H1 (cell line): ENCODE measurements around the gene API5. TPM values are rescaled to one million over a fixed set of nuclear protein-coding genes. Genes with fewer than 3 reads are reported as not detected.
A peak's percentile ranks its signal among the peaks of the same experiment; 100 is the strongest.

Experiments
- CTCF ChIA-PET: fragments of 300-600 bp; sonication (Branson Sonifier 250); formaldehyde crosslinking; loops from one replicate; lab custom pipeline; 2021; ENCODE audit not compliant: partially characterized antibody; lab: Charles Lee
- POLR2A ChIA-PET: fragments of 300-600 bp; sonication (Branson Sonifier 250); formaldehyde crosslinking; loops from one replicate; lab custom pipeline; 2021; ENCODE audit warnings: inconsistent platforms; ENCODE audit not compliant: partially characterized antibody; lab: Charles Lee
- DNase-seq, 2 experiments: peaks; one replicate each; pipeline versions ENCODE4 v3.0.0 to v3.0.0-alpha.2; 2010 to 2022; ENCODE audit warnings: low spot score in 2 of 2, low read depth in 1 of 2, mixed read lengths in 1 of 2
- FAIRE-seq: peaks from 2 replicates; lab custom pipeline; 2011; peaks lifted over from hg19 to GRCh38; lab: Jason Lieb, UNC
- H2AFZ ChIP-seq: 2 replicates; pipeline ENCODE4 v1.8.1; 2012; ENCODE audit warnings: low read length, inconsistent platforms
- H2AK5ac ChIP-seq: 2 replicates; pipeline ENCODE4 v1.6.1; 2013; ENCODE audit warnings: low read depth, low read length
- H2BK120ac ChIP-seq: replicated peaks from 2 replicates; pipeline ENCODE3; 2013; ENCODE audit warnings: low read depth, low read length, inconsistent platforms
- H2BK12ac ChIP-seq: 2 replicates; pipeline ENCODE4 v1.6.1; 2013; ENCODE audit warnings: low read depth, low read length
- H2BK15ac ChIP-seq: 2 replicates; pipeline ENCODE4 v1.6.1; 2013; ENCODE audit warnings: low read length
- H2BK20ac ChIP-seq: 2 replicates; pipeline ENCODE4 v1.6.1; 2013; ENCODE audit warnings: low read length
- H2BK5ac ChIP-seq: 2 replicates; pipeline ENCODE4 v1.6.1; 2013; ENCODE audit warnings: low read depth, low read length
- H3K14ac ChIP-seq: 2 replicates; pipeline ENCODE4 v1.6.1; 2013; ENCODE audit warnings: inconsistent platforms; ENCODE audit not compliant: insufficient read length
- H3K18ac ChIP-seq: 2 replicates; pipeline ENCODE4 v1.6.1; 2013; ENCODE audit warnings: low read length; ENCODE audit errors: extremely low read depth
- H3K23ac ChIP-seq: 2 replicates; pipeline ENCODE4 v1.6.1; 2013; ENCODE audit warnings: inconsistent platforms; ENCODE audit not compliant: insufficient read length
- H3K23me2 ChIP-seq: 2 replicates; pipeline ENCODE4 v1.6.1; 2013; ENCODE audit warnings: low read depth, low read length
- H3K27ac ChIP-seq: 2 replicates; pipeline ENCODE4 v1.6.1; 2011; ENCODE audit warnings: low read depth, low read length, inconsistent platforms
- H3K27me3 ChIP-seq, 4 experiments: replicated peaks in 1 of 4; 1 replicate in 1 of 4; 2 replicates in 3 of 4; pipeline versions ENCODE4 v1.6.1 to v1.8.1; 2011 to 2013; ENCODE audit warnings: low read length in 3 of 4, mild to moderate bottlenecking in 3 of 4, inconsistent platforms in 2 of 4, mixed read lengths in 2 of 4, moderate library complexity in 1 of 4; ENCODE audit not compliant: control insufficient read depth in 3 of 4, insufficient read depth in 3 of 4; ENCODE audit errors: extremely low read depth in 1 of 4
- H3K36me3 ChIP-seq, 4 experiments: 2 replicates each; pipeline versions ENCODE4 v1.6.1 to v1.8.1; 2011 to 2013; ENCODE audit warnings: mild to moderate bottlenecking in 4 of 4, low read length in 3 of 4, moderate library complexity in 2 of 4, control low read depth in 1 of 4, inconsistent platforms in 1 of 4; ENCODE audit not compliant: insufficient read depth in 4 of 4, control insufficient read depth in 2 of 4
- H3K4ac ChIP-seq: replicated peaks from 2 replicates; pipeline ENCODE3; 2013; ENCODE audit warnings: low read length, low read depth, mixed read lengths, inconsistent platforms; ENCODE audit not compliant: insufficient read length
- H3K4me1 ChIP-seq, 4 experiments: replicated peaks in 1 of 4; 1 replicate in 1 of 4; 2 replicates in 3 of 4; pipeline versions ENCODE4 v1.6.1 to v1.8.1; 2011 to 2013; ENCODE audit warnings: low read length in 3 of 4, inconsistent platforms in 2 of 4, mixed read lengths in 1 of 4; ENCODE audit not compliant: insufficient read depth in 4 of 4, control insufficient read depth in 3 of 4
- H3K4me2 ChIP-seq, 2 experiments: 2 replicates each; pipeline versions ENCODE4 v1.6.1 to v1.8.1; 2011 to 2013; ENCODE audit warnings: low read depth in 2 of 2, low read length in 2 of 2, control low read depth in 1 of 2, inconsistent platforms in 1 of 2, mild to moderate bottlenecking in 1 of 2; ENCODE audit not compliant: insufficient read depth in 1 of 2
- H3K4me3 ChIP-seq, 4 experiments: fragments of 200-600, 300-600 bp in 1 of 4; sonication (generic), shearing (Covaris generic), sonication (Bioruptor Twin) in 1 of 4; 2 replicates each; pipeline versions ENCODE4 v1.5.1 to v1.8.1; 2011 to 2016; ENCODE audit warnings: low read length in 4 of 4, low read depth in 3 of 4, control low read depth in 2 of 4, inconsistent platforms in 2 of 4, mild to moderate bottlenecking in 2 of 4, mixed read lengths in 1 of 4, moderate library complexity in 1 of 4; ENCODE audit not compliant: insufficient read depth in 2 of 4; ENCODE audit errors: extremely low read depth in 1 of 4
- H3K56ac ChIP-seq: replicated peaks from 2 replicates; pipeline ENCODE3; 2013; ENCODE audit warnings: low read depth, mild to moderate bottlenecking, mixed read lengths, low read length, inconsistent platforms; ENCODE audit not compliant: insufficient read length
- H3K79me1 ChIP-seq: 2 replicates; pipeline ENCODE4 v1.6.1; 2013; ENCODE audit warnings: low read depth, low read length, control low read depth
- H3K79me2 ChIP-seq, 2 experiments: 2 replicates each; pipeline versions ENCODE4 v1.6.1 to v1.8.1; 2012 to 2013; ENCODE audit warnings: low read length in 2 of 2, mild to moderate bottlenecking in 2 of 2, inconsistent platforms in 1 of 2; ENCODE audit not compliant: insufficient read depth in 2 of 2, control insufficient read depth in 1 of 2
- H3K9ac ChIP-seq, 4 experiments: replicated peaks in 1 of 4; 1 replicate in 1 of 4; 2 replicates in 3 of 4; pipeline versions ENCODE4 v1.6.1 to v1.8.1; 2011 to 2013; ENCODE audit warnings: low read depth in 3 of 4, low read length in 3 of 4, control low read depth in 2 of 4, mild to moderate bottlenecking in 2 of 4, moderate library complexity in 2 of 4, inconsistent platforms in 1 of 4; ENCODE audit errors: extremely low read depth in 1 of 4
- H3K9me3 ChIP-seq, 2 experiments: 2 replicates each; pipeline versions ENCODE4 v1.6.1 to v1.8.1; 2012 to 2013; ENCODE audit warnings: mild to moderate bottlenecking in 2 of 2, moderate library complexity in 2 of 2, control low read depth in 1 of 2, inconsistent platforms in 1 of 2, low read depth in 1 of 2, low read length in 1 of 2, mixed read lengths in 1 of 2; ENCODE audit not compliant: insufficient read depth in 2 of 2
- H4K20me1 ChIP-seq, 2 experiments: replicated peaks in 1 of 2; 2 replicates each; pipeline versions ENCODE3 to v1.8.1; 2011 to 2013; ENCODE audit warnings: inconsistent platforms in 2 of 2, low read length in 2 of 2, mild to moderate bottlenecking in 1 of 2; ENCODE audit not compliant: insufficient read depth in 2 of 2, control insufficient read depth in 1 of 2
- H4K5ac ChIP-seq: 2 replicates; pipeline ENCODE4 v1.6.1; 2013; ENCODE audit warnings: low read length, low read depth, mixed read lengths, inconsistent platforms; ENCODE audit not compliant: insufficient read length
- H4K8ac ChIP-seq: 2 replicates; pipeline ENCODE4 v1.8.0; 2013; ENCODE audit warnings: mild to moderate bottlenecking, moderate library complexity, low read length, inconsistent platforms; ENCODE audit not compliant: insufficient read depth; ENCODE audit errors: extremely low read depth
- H4K91ac ChIP-seq: replicated peaks from 2 replicates; pipeline ENCODE3; 2013; ENCODE audit warnings: low read length, mixed read lengths, inconsistent platforms; ENCODE audit not compliant: insufficient read length
- CHD2 ChIP-seq: IDR thresholded peaks from 2 replicates; pipeline ENCODE4 v1.6.1; 2012; ENCODE audit warnings: low read length, improper control_type of control experiment
- GABPA ChIP-seq: IDR thresholded peaks from 2 replicates; pipeline ENCODE4 v1.6.1; 2011; ENCODE audit warnings: mild to moderate bottlenecking, low read length, moderate library complexity, borderline replicate concordance; ENCODE audit not compliant: insufficient read depth
- MAX ChIP-seq: IDR thresholded peaks from 2 replicates; pipeline ENCODE4 v1.6.1; 2012; ENCODE audit warnings: inconsistent platforms
- TCF12 ChIP-seq: IDR thresholded peaks from 2 replicates; pipeline ENCODE4 v1.6.1; 2011; ENCODE audit warnings: low read depth, mild to moderate bottlenecking, low read length
- USF2 ChIP-seq: IDR thresholded peaks from 2 replicates; pipeline ENCODE4 v1.6.1; 2011; ENCODE audit warnings: low read length, improper control_type of control experiment
- WGBS, 2 experiments: shearing (Covaris generic) in 1 of 2; methylation state at CpG; one replicate each; pipeline versions ENCODE4 v1.1.6 to v1.1.7; 2013 to 2015; ENCODE audit warnings: low lambda C conversion rate in 2 of 2, mixed read lengths in 2 of 2, inconsistent platforms in 1 of 2, low coverage in 1 of 2, missing lambda C conversion rate in 1 of 2; ENCODE audit not compliant: insufficient replicate concordance in 2 of 2, insufficient coverage in 1 of 2, insufficient read length in 1 of 2; ENCODE audit errors: extremely low coverage in 1 of 2, missing lambda C conversion rate in 1 of 2; 5-methylcytosine and 5-hydroxymethylcytosine counted together
- polyA plus RNA-seq, 7 experiments: library from polyadenylated mRNA; depleted of rRNA in 3 of 7; stranded (reverse) in 5 of 7; unstranded in 2 of 7; fragments of >200 nt in 5 of 7; fragments of 200-250 nt in 2 of 7; gene quantifications; 1 replicate in 5 of 7; 2 replicates in 1 of 7; 4 replicates in 1 of 7; pipeline versions ENCODE4 v1.2.1 to v1.2.3, GENCODE V29; 2011 to 2013; ENCODE audit warnings: missing spikeins in 2 of 7, mixed read lengths in 2 of 7
- total RNA-seq: library from RNA; stranded (reverse); fragmentation: NEBNext Ultra II Directional; extraction: Animal tissue kit (Norgen Biotek cat#: 25700); gene quantifications from 2 replicates; pipeline ENCODE4 v1.2.1, GENCODE V29; 2021

API5 gene
- total and polyA plus RNA-seq, 2 of the 8 experiments (the other 6 are each of a cell fraction or from before 2014, with no cell fraction given): 39.1 to 155 TPM

GRCh38 chr11:43289368-43289767 lies 22.4 kb upstream of the API5 start:
- no peak overlapping the region for H3K4ac ChIP-seq
- H3K36me3 ChIP-seq: no peaks in the 10 kb centered on the region
- H3K27me3 ChIP-seq: no peaks in the 10 kb centered on the region
- H2BK120ac ChIP-seq: no peak overlapping the region
- no peak overlapping the region for H2BK20ac ChIP-seq
- H2BK12ac ChIP-seq: no peak overlapping the region; the same call in 1 of the 2 replicates
- no peak overlapping the region for H3K27ac ChIP-seq
- no peak overlapping the region for H2BK5ac ChIP-seq
- H3K56ac ChIP-seq: no peak overlapping the region
- DNase-seq (no peak), FAIRE-seq (no peak)
- no peak overlapping the region for H3K23ac ChIP-seq
- H3K4me3 ChIP-seq: no peak overlapping the region
- no peaks in the 10 kb centered on the region for H3K79me2 ChIP-seq
- CTCF ChIA-PET: interaction anchor here (3.0 kb wide), 1 partner anchor 10 kb away, joined by 15 read pairs; no protein-coding TSS in a partner anchor
- H4K5ac ChIP-seq: no peak overlapping the region
- POLR2A ChIA-PET: interaction anchor here (0.8 kb wide), 1 partner anchor 23 kb away, joined by 3 read pairs; no protein-coding TSS in a partner anchor
- no peak overlapping the region for H3K4me2 ChIP-seq
- H2AFZ ChIP-seq: 0 out of 2 replicates have a peak overlapping the region, but pooled peaks have one; percentile 49
- no peaks in the 10 kb centered on the region for H3K9me3 ChIP-seq
- H4K8ac ChIP-seq: no peak overlapping the region
- no peak overlapping the region for H4K91ac ChIP-seq
- H3K23me2 ChIP-seq: no peaks in the 10 kb centered on the region
- no peaks in the 10 kb centered on the region for H4K20me1 ChIP-seq
- WGBS, 2 experiments: 96% methylated on average over 3 of the region's 3 CpGs; no CpG with 5 or more reads in 1 of the 2 experiments
- H3K79me1 ChIP-seq: no peaks in the 10 kb centered on the region
- H3K14ac ChIP-seq: no peak overlapping the region
- no peak overlapping the region for H3K9ac ChIP-seq
- H2BK15ac ChIP-seq: no peak overlapping the region
- H3K4me1 ChIP-seq: peaks cover 0 to 5% (median 0%) of the 10 kb centered on the region in 4 experiments; a peak in 1 of 7 replicates
- H2AK5ac ChIP-seq: no peak overlapping the region
- H3K18ac ChIP-seq: no peak overlapping the region
- TF ChIP-seq MAX: 0 out of 2 replicates have a peak, but pooled peaks have one; percentile 20
- no peak for TF ChIP-seq GABPA
- 0 out of 2 replicates have a peak, but pooled peaks have one; percentile 31 for TF ChIP-seq TCF12
- no peak for TF ChIP-seq CHD2
- TF ChIP-seq USF2: no peak
